ENCODE measurements around the gene C13orf46. TPM values are rescaled to one million over a fixed set of nuclear protein-coding genes. Genes with fewer than 3 reads are reported as not detected.

C13orf46 gene
- total and polyA plus RNA-seq, 4 experiments from 2014 or later: 1.5 to 14.2 (median 13.9) TPM; not detected in 1

GRCh38 chr13:114019367-114019766 lies 45.5 kb upstream of the C13orf46 start:
- Histone ChIP-seq H3K9me3 (ENCODE audit: control insufficient read depth in 1 of 2, low read length in 2 of 2) (no peaks in the 10 kb centered on the region), H3K36me3 (ENCODE audit: insufficient read depth, low read length) (peaks cover 93% of the 10 kb centered on the region), H3K27ac (ENCODE audit: low read depth, low read length) (no peak overlapping the region), H3K4me1 (ENCODE audit: insufficient read depth, low read length) (no peaks in the 10 kb centered on the region), H3K4me3 (ENCODE audit: low read length in 2 of 2) (no peak overlapping the region), H3K27me3 (ENCODE audit: insufficient read depth, low read length) (no peaks in the 10 kb centered on the region)
- intact Hi-C loops (cut with micrococcal nuclease): no loop called here
- ChIA-PET POLR2A (ENCODE audit: partially characterized antibody) (no interaction called here), CTCF (ENCODE audit: partially characterized antibody) (no interaction called here)
- Mint-ChIP-seq H3K36me3 (peaks cover 38 to 61% of the 10 kb centered on the region in 2 donors), H3K4me1 (peaks cover 0 to 5% (median 0%) of the 10 kb centered on the region in 4 donors), H3K27ac (peak overlapping the region in 3 of 7 donors; percentile 8 to 68 (median 13)), H3K4me3 (no peak overlapping the region), H3K9me3 (peaks cover 0 to 16% (median 0%) of the 10 kb centered on the region in 8 donors), H3K27me3 (no peaks in the 10 kb centered on the region)
- peak in 3 of 5 donors; percentile 32 to 45 (median 36) for DNase-seq

- Mint-ChIP-seq H3K27me3 (no peaks in the 10 kb centered on the region), H3K4me1 (no peaks in the 10 kb centered on the region), H3K4me3 (no peak overlapping the region), H3K27ac (peak overlapping the region in 2 of 7 donors; percentile 37 to 41), H3K36me3 (peaks cover 33 to 55% of the 10 kb centered on the region in 2 donors), H3K9me3 (peaks cover 0 to 16% (median 0%) of the 10 kb centered on the region in 8 donors)
- H3K27ac ChIP-seq (ENCODE audit: low read depth, low read length): no peak overlapping the region
- H3K9me3 ChIP-seq (ENCODE audit: control insufficient read depth in 1 of 2, low read length in 2 of 2): no peaks in the 10 kb centered on the region
- intact Hi-C loops (cut with micrococcal nuclease): no loop called here
- ChIA-PET POLR2A (ENCODE audit: partially characterized antibody) (no interaction called here), CTCF (ENCODE audit: partially characterized antibody) (no interaction called here)
- H3K4me1 ChIP-seq (ENCODE audit: insufficient read depth, low read length): no peaks in the 10 kb centered on the region
- H3K27me3 ChIP-seq (ENCODE audit: insufficient read depth, low read length): no peaks in the 10 kb centered on the region
- peaks cover 93% of the 10 kb centered on the region for H3K36me3 ChIP-seq (ENCODE audit: insufficient read depth, low read length)
- H3K4me3 ChIP-seq (ENCODE audit: low read length in 2 of 2): no peak overlapping the region
- DNase-seq: no peak
Measured at GRCh38 chr13:114018461-114019055, 44.7 kb upstream of the C13orf46 start.

GRCh38 chr13:114017966-114018365 lies 44.1 kb upstream of the C13orf46 start:
- Mint-ChIP-seq H3K4me1 (no peaks in the 10 kb centered on the region), H3K27me3 (no peaks in the 10 kb centered on the region), H3K4me3 (no peak overlapping the region), H3K36me3 (peaks cover 33 to 51% of the 10 kb centered on the region in 2 donors), H3K9me3 (peaks cover 0 to 15% (median 0%) of the 10 kb centered on the region in 8 donors), H3K27ac (peak overlapping the region in 1 of 7 donors; percentile 41)
- H3K4me1 ChIP-seq (ENCODE audit: insufficient read depth, low read length): no peaks in the 10 kb centered on the region
- POLR2A ChIA-PET (ENCODE audit: partially characterized antibody): no interaction called here
- no peak for DNase-seq
- H3K4me3 ChIP-seq (ENCODE audit: low read length in 2 of 2): no peak overlapping the region
- H3K9me3 ChIP-seq (ENCODE audit: control insufficient read depth in 1 of 2, low read length in 2 of 2): no peaks in the 10 kb centered on the region
- intact Hi-C loops (cut with micrococcal nuclease): no loop called here
- no peaks in the 10 kb centered on the region for H3K27me3 ChIP-seq (ENCODE audit: insufficient read depth, low read length)
- H3K27ac ChIP-seq (ENCODE audit: low read depth, low read length): no peak overlapping the region
- peaks cover 93% of the 10 kb centered on the region for H3K36me3 ChIP-seq (ENCODE audit: insufficient read depth, low read length)
- CTCF ChIA-PET (ENCODE audit: partially characterized antibody): no interaction called here

GRCh38 chr13:114017028-114017630 lies 43.3 kb upstream of the C13orf46 start:
- Histone ChIP-seq H3K4me1 (ENCODE audit: insufficient read depth, low read length) (no peaks in the 10 kb centered on the region), H3K4me3 (ENCODE audit: low read length in 2 of 2) (no peak overlapping the region), H3K27ac (ENCODE audit: low read depth, low read length) (no peak overlapping the region), H3K9me3 (ENCODE audit: control insufficient read depth in 1 of 2, low read length in 2 of 2) (no peaks in the 10 kb centered on the region), H3K36me3 (ENCODE audit: insufficient read depth, low read length) (peaks cover 92% of the 10 kb centered on the region), H3K27me3 (ENCODE audit: insufficient read depth, low read length) (no peaks in the 10 kb centered on the region)
- H3K27me3 Mint-ChIP-seq: no peaks in the 10 kb centered on the region
- no peak for DNase-seq
- no peak overlapping the region for H3K4me3 Mint-ChIP-seq
- no peaks in the 10 kb centered on the region for H3K4me1 Mint-ChIP-seq
- CTCF ChIA-PET (ENCODE audit: partially characterized antibody): no interaction called here
- H3K9me3 Mint-ChIP-seq: peaks cover 0 to 13% (median 0%) of the 10 kb centered on the region in 8 donors
- POLR2A ChIA-PET (ENCODE audit: partially characterized antibody): no interaction called here
- peaks cover 33 to 45% of the 10 kb centered on the region in 2 donors for H3K36me3 Mint-ChIP-seq
- intact Hi-C loops (cut with micrococcal nuclease): no loop called here
- peak overlapping the region in 4 of 7 donors; percentile 62 to 86 (median 76) for H3K27ac Mint-ChIP-seq

GRCh38 chr13:114016321-114017027 lies 42.6 kb upstream of the C13orf46 start:
- POLR2A ChIA-PET (ENCODE audit: partially characterized antibody): interaction anchor here (0.8 kb wide), 2 partner anchors 115 to 150 kb away, joined by 3 read pairs; no protein-coding TSS in a partner anchor
- intact Hi-C loops (cut with micrococcal nuclease): no loop called here

GRCh38 chr13:114015969-114016295 lies 42.1 kb upstream of the C13orf46 start:
- intact Hi-C loops (cut with micrococcal nuclease): no loop called here
- no peaks in the 10 kb centered on the region for H3K4me1 ChIP-seq (ENCODE audit: insufficient read depth, low read length)
- peak overlapping the region in 1 of 8 donors; percentile 60 for H3K4me3 Mint-ChIP-seq
- H3K9me3 ChIP-seq (ENCODE audit: control insufficient read depth in 1 of 2, low read length in 2 of 2): no peaks in the 10 kb centered on the region
- peaks cover 90% of the 10 kb centered on the region for H3K36me3 ChIP-seq (ENCODE audit: insufficient read depth, low read length)
- no peak overlapping the region for H3K4me3 ChIP-seq (ENCODE audit: low read length in 2 of 2)
- CTCF ChIA-PET (ENCODE audit: partially characterized antibody): no interaction called here
- peaks cover 27 to 37% of the 10 kb centered on the region in 2 donors for H3K36me3 Mint-ChIP-seq
- H3K27me3 Mint-ChIP-seq: no peaks in the 10 kb centered on the region
- H3K27ac ChIP-seq (ENCODE audit: low read depth, low read length): no peak overlapping the region
- peaks cover 1 to 3% (median 2%) of the 10 kb centered on the region in 4 donors for H3K4me1 Mint-ChIP-seq
- H3K27me3 ChIP-seq (ENCODE audit: insufficient read depth, low read length): no peaks in the 10 kb centered on the region
- H3K27ac Mint-ChIP-seq: peak overlapping the region in 3 of 7 donors; percentile 57 to 77 (median 75)
- H3K9me3 Mint-ChIP-seq: peaks cover 0 to 13% (median 0%) of the 10 kb centered on the region in 8 donors
- POLR2A ChIA-PET (ENCODE audit: partially characterized antibody): interaction anchor here (0.8 kb wide), 2 partner anchors 115 to 151 kb away, joined by 3 read pairs; no protein-coding TSS in a partner anchor
- DNase-seq: no peak

More at GRCh38 chr13:114016321-114017027, 42.6 kb upstream of the C13orf46 start:
- no peak for DNase-seq
- no peaks in the 10 kb centered on the region for H3K9me3 ChIP-seq (ENCODE audit: control insufficient read depth in 1 of 2, low read length in 2 of 2)
- peak overlapping the region in 1 of 8 donors; percentile 60 for H3K4me3 Mint-ChIP-seq
- H3K4me1 ChIP-seq (ENCODE audit: insufficient read depth, low read length): no peaks in the 10 kb centered on the region
- no peak overlapping the region for H3K4me3 ChIP-seq (ENCODE audit: low read length in 2 of 2)
- no peaks in the 10 kb centered on the region for H3K4me1 Mint-ChIP-seq
- peaks cover 0 to 11% (median 0%) of the 10 kb centered on the region in 8 donors for H3K9me3 Mint-ChIP-seq
- H3K36me3 Mint-ChIP-seq: peaks cover 32 to 39% of the 10 kb centered on the region in 2 donors
- CTCF ChIA-PET (ENCODE audit: partially characterized antibody): no interaction called here
- H3K27me3 Mint-ChIP-seq: no peaks in the 10 kb centered on the region
- peaks cover 90% of the 10 kb centered on the region for H3K36me3 ChIP-seq (ENCODE audit: insufficient read depth, low read length)
- H3K27ac Mint-ChIP-seq: peak overlapping the region in 4 of 7 donors; percentile 62 to 77 (median 75)
- no peak overlapping the region for H3K27ac ChIP-seq (ENCODE audit: low read depth, low read length)
- no peaks in the 10 kb centered on the region for H3K27me3 ChIP-seq (ENCODE audit: insufficient read depth, low read length)
